Superior temporal gyrus (tissue), 1 donor: ENCODE measurements around the gene CLDN19.

ENCODE experiments used
- DNase-seq: peaks from one replicate; pipeline ENCODE4 v3.0.0-alpha.2; 2016; ENCODE audit errors: extremely low spot score

Gene CLDN19

GRCh38 chr1:42700006-42700405 is 40.0 kb downstream of the CLDN19 start:
- no peak for DNase-seq

GRCh38 chr1:42698081-42698813 is 41.8 kb downstream of the CLDN19 start:
- DNase-seq = no peak

GRCh38 chr1:42692911-42693310 is 47.1 kb downstream of the CLDN19 start:
- DNase-seq = no peak

- DNase-seq = no peak
Observed at GRCh38 chr1:42692461-42692860, 47.6 kb downstream of the CLDN19 start.

- DNase-seq = no peak
Observed at GRCh38 chr1:42691157-42691498, 48.9 kb downstream of the CLDN19 start.

- no peak for DNase-seq
Observed at GRCh38 chr1:42690477-42691156, 49.4 kb downstream of the CLDN19 start.

- no peak for DNase-seq
Observed at GRCh38 chr1:42689912-42690311, 50.1 kb downstream of the CLDN19 start.

- DNase-seq = no peak
Observed at GRCh38 chr1:42686418-42686817, 53.6 kb downstream of the CLDN19 start.

GRCh38 chr1:42684139-42684538 is 55.9 kb downstream of the CLDN19 start:
- DNase-seq = no peak
